GM12864 (cell line): Measurements from ENCODE around the gene FKBP7.

Source experiments
- DNase-seq: peaks from one replicate; pipeline ENCODE4 v3.0.0-alpha.2; 2011; ENCODE audit warnings: low read depth
- H3K4me3 ChIP-seq: 2 replicates; pipeline ENCODE4 v1.5.1; 2011; ENCODE audit warnings: mild to moderate bottlenecking, low read depth, low read length, control low read depth
- TF ChIP-seq, protein P1 (sequence below): IDR thresholded peaks from 2 replicates; pipeline ENCODE4 v1.5.1; 2011; ENCODE audit warnings: low read depth, mild to moderate bottlenecking, moderate library complexity, low read length, control low read depth, inconsistent platforms; ENCODE audit errors: missing control alignments

The FKBP7 gene

GRCh38 chr2:178491612-178492011 is 13.2 kb upstream of the FKBP7 start:
- DNase-seq = no peak
- TF ChIP-seq, protein P1, sequence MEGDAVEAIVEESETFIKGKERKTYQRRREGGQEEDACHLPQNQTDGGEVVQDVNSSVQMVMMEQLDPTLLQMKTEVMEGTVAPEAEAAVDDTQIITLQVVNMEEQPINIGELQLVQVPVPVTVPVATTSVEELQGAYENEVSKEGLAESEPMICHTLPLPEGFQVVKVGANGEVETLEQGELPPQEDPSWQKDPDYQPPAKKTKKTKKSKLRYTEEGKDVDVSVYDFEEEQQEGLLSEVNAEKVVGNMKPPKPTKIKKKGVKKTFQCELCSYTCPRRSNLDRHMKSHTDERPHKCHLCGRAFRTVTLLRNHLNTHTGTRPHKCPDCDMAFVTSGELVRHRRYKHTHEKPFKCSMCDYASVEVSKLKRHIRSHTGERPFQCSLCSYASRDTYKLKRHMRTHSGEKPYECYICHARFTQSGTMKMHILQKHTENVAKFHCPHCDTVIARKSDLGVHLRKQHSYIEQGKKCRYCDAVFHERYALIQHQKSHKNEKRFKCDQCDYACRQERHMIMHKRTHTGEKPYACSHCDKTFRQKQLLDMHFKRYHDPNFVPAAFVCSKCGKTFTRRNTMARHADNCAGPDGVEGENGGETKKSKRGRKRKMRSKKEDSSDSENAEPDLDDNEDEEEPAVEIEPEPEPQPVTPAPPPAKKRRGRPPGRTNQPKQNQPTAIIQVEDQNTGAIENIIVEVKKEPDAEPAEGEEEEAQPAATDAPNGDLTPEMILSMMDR = no peak

GRCh38 chr2:178485356-178485755 is 7.0 kb upstream of the FKBP7 start:
- TF ChIP-seq, protein P1 = no peak
- no peak overlapping the region for H3K4me3 ChIP-seq
- no peak for DNase-seq

More at GRCh38 chr2:178491612-178492011, 13.2 kb upstream of the FKBP7 start:
- H3K4me3 ChIP-seq = no peak overlapping the region

DNA sequence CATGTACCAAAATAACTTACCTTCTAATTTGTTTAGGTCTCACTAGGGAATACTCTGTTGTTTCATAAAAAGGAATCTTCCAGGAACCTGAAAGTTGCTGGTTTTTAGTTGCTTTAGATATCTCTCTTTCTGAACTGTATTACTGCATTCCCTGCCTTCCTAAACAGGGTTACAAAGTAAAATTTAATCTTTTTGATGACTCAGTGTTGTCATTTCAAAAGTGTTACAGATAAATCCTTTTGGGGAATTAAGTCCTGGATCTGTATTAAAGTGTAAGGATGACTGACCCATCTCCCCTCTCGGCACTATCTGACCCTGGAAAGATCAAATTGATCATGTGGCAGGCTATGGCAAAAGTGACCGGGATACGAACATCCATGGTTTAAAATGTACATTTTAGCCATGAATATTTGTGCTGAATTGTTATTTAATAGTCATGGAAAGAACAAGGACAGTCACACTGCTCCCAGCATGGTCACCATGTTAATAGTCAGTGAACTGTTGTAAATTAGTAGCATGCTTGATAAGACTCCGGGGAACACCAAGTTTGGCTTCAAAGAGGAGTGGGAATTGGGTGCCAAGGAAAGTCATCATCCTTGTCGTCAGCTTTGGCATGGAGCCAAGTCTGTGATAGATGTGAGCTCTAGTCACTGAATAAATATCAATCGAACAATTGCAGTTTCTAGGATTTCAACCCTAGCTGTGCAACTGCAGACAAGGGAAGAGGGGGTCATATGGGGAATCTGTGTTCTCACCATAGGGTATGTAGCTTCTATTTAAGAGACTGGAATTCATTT is 6.0 kb upstream of the FKBP7 start:
- no peak overlapping the region for H3K4me3 ChIP-seq
- no peak for DNase-seq
- TF ChIP-seq, protein P1 = no peak

- peak; percentile 66 for DNase-seq
- peak overlapping the region; percentile 33; the same call in 1 of the 2 replicates for H3K4me3 ChIP-seq
- TF ChIP-seq, protein P1 = no peak
Measured at GRCh38 chr2:178482437-178482836, 4.0 kb upstream of the FKBP7 start.

DNA sequence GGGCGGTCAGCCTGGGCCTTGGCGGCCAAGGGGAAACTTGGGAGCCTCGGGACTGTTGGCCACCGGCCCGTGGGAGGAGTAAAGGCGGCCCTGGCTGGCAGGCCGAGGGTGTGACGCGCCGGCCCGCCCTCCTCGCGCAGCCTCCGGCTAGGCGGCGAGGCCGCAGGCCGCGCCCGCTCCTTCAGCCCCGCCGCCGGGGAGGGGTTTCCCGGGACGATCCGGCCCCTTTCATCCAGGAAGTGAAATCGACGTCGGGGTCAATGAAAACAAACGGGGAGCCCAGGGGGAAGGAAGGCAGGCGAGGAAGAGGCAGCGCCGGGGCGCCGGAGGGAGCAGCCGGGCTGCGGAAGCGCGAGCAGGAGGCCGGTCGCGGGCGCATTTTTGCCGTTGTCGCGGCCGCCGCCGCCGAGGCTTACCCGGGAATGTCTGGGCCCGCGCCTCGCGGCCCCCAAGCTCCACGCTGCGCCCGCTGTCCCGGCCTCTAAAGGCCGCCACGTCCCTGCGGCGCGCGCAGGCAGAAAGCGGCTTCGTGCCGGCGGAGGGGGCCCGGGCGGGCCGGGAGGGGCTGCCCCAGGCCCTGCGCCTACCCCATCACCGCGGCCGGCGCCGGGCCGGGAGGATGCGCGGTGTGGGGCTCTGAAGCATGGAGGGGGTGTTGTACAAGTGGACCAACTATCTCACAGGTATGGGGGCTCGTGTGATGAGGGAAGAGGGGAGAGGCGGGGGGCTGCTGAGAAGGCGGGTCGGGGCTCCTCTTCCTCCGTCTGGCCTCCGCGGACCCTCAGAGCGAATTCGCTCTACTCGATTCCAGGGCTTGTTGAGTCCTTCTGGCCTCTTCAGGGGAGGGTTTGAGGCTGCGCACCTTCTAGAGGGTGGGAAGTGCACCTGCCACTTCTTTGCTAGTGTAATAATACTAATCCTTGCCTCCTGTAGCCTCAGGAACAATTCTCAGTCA is 2.1 kb upstream of the FKBP7 start, which contains the start of gene PLEKHA3:
Gene PLEKHA3 (plus strand): TSS at position 231 of the 955 bp plus-strand sequence. CDS start 413 bp downstream, at position 644.
- H3K4me3 ChIP-seq = peak within 1 kb of the TSS; percentile 85
- TF ChIP-seq, protein P1 = no peak
- peak; percentile 50 for DNase-seq

DNA sequence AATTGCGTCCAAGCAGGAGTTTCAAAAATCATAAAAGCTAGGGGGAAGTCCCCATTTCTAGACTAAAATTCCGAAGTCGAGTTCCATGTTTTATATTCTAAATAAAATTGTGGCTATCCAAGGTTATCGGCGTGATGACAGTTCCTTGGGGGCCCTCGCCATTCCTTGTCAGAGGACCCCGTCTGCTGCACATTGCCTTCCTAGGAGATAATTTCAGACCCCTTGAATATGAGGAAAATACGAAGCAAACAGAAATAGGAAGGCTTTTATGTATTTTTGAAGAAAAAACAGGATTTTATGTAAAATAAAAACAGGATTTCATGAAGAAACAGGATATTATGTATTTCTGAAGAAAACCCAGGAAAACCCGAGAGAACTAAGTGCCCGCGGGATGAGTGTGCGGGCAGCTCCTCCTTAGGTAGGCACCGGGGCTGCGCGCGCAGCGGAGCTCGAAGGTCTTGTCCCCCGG is 1.4 kb upstream of the FKBP7 start:
- TF ChIP-seq, protein P1 = no peak
- peak overlapping the region; percentile 85 for H3K4me3 ChIP-seq
- no peak for DNase-seq
